ENCODE data around the gene TMEM86B.

Gene TMEM86B

GRCh38 chr19:55245236-55245904 is 16.8 kb upstream of the TMEM86B start:
- TF ChIP-seq ARNTL (CRISPR knock-in tag; IDR thresholded peaks at IDR 0.05; ENCODE audit: borderline replicate concordance, low read depth) (no peak), ZNF565 (CRISPR knock-in tag; conservative IDR thresholded peaks at IDR 0.05; ENCODE audit: low read depth) (no peak), CSDC2 (CRISPR knock-in tag; IDR thresholded peaks at IDR 0.05) (no peak), ESRRG (CRISPR knock-in tag; IDR thresholded peaks at IDR 0.05) (no peak), POU6F1 (CRISPR knock-in tag; IDR thresholded peaks at IDR 0.05; ENCODE audit: borderline replicate concordance, low read depth) (no peak), ISL1 (CRISPR knock-in tag; IDR thresholded peaks at IDR 0.05) (no peak), OSR1 (CRISPR knock-in tag; IDR thresholded peaks at IDR 0.05) (no peak), SNAI2 (CRISPR knock-in tag; IDR thresholded peaks at IDR 0.05) (no peak), RARB (CRISPR knock-in tag; IDR thresholded peaks at IDR 0.05) (no peak), ZNF70 (CRISPR knock-in tag; IDR thresholded peaks at IDR 0.05) (no peak), ZNF8 (CRISPR knock-in tag; IDR thresholded peaks at IDR 0.05) (no peak), PPARA (CRISPR knock-in tag; IDR thresholded peaks at IDR 0.05; ENCODE audit: borderline replicate concordance) (no peak), ZC3H10 (CRISPR knock-in tag; IDR thresholded peaks at IDR 0.05) (no peak), CSRNP3 (CRISPR knock-in tag; IDR thresholded peaks at IDR 0.05) (no peak)
- no peak for ATAC-seq

- ATAC-seq = no peak
- TF ChIP-seq TCF4 (CRISPR knock-in tag; IDR thresholded peaks at IDR 0.05; ENCODE audit: borderline replicate concordance) (no peak), GLIS3 (CRISPR knock-in tag; IDR thresholded peaks at IDR 0.05) (no peak), CSDC2 (CRISPR knock-in tag; IDR thresholded peaks at IDR 0.05) (no peak), CSRNP3 (CRISPR knock-in tag; IDR thresholded peaks at IDR 0.05) (no peak), TOX (CRISPR knock-in tag; IDR thresholded peaks at IDR 0.05; ENCODE audit: borderline replicate concordance) (no peak), ZFP30 (CRISPR knock-in tag; IDR thresholded peaks at IDR 0.05) (no peak), PPARA (CRISPR knock-in tag; IDR thresholded peaks at IDR 0.05; ENCODE audit: borderline replicate concordance) (no peak), OSR1 (CRISPR knock-in tag; IDR thresholded peaks at IDR 0.05) (no peak)
Measured at GRCh38 chr19:55244004-55244680, 15.6 kb upstream of the TMEM86B start.

- TF ChIP-seq ESRRG (CRISPR knock-in tag; IDR thresholded peaks at IDR 0.05) = no peak
- no peak for TF ChIP-seq TSHZ2 (CRISPR knock-in tag; IDR thresholded peaks at IDR 0.05)
- no peak for TF ChIP-seq ISL1 (CRISPR knock-in tag; IDR thresholded peaks at IDR 0.05)
- TF ChIP-seq ZFP30 (CRISPR knock-in tag; IDR thresholded peaks at IDR 0.05) = no peak
- no peak for TF ChIP-seq ZFP3 (CRISPR knock-in tag; IDR thresholded peaks at IDR 0.05)
- TF ChIP-seq CSRNP3 (CRISPR knock-in tag; IDR thresholded peaks at IDR 0.05) = no peak
- TF ChIP-seq PPARA (CRISPR knock-in tag; IDR thresholded peaks at IDR 0.05; ENCODE audit: borderline replicate concordance) = no peak
Measured at GRCh38 chr19:55242517-55242916, 14.0 kb upstream of the TMEM86B start.

More at GRCh38 chr19:55242517-55242916, 14.0 kb upstream of the TMEM86B start:
- ATAC-seq = no peak
